HG02973 (cell line): ENCODE results near the gene SLC12A3.
"Not testable (repeated sequence)": the region's sequence is repeated elsewhere in the genome, so short reads cannot be mapped to it uniquely, and the experiment has no call there.

Source experiments
- ATAC-seq: cut with Tn5 transposase; IDR thresholded peaks from one replicate; pipeline ENCODE4 v1.9.1; 2021; ENCODE audit warnings: moderate library complexity; ENCODE audit not compliant: unreplicated experiment

The SLC12A3 gene

DNA sequence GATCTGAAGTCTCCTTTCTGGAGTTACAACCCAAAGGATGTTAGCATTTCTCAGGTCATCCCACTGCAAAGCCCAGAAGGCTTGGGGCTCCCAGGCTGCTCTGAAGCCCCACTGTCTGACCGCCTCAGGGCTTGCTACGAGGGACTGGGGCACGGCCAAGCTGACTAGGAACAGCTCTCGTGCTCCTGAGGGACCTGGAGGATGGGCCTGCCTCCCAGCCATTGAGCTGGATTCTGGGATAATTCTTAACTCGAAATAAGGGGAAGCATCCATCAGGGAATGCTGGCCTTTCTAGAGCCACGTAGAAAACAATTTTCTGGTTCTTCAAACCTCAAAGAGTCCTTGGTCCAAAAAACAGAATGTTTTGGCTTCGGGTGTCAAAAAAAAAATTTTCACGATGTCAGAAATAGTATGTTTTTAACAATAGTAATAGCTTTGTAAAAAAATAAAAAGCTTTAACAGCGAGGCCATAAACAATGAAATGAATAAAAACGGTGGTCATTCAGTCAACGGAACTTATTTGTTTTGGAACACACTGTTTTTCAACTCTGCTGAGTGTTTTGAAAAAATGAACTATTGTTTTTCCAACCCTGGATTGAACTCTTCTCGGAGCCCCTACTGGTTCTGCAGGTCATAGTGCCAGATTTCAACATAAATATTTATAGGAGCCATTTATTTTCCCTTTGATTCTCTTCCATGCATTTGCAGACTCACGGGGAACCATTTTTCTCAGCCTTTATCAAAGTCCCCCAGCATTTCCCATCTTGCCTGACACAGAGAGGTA lies 50.5 kb downstream of the SLC12A3 start:
- no peak for ATAC-seq

- ATAC-seq, result peak; percentile 69
Observed at GRCh38 chr16:56916571-56917403, 51.8 kb downstream of the SLC12A3 start.

GRCh38 chr16:56918467-56919012 lies 53.5 kb downstream of the SLC12A3 start:
- no peak for ATAC-seq

DNA sequence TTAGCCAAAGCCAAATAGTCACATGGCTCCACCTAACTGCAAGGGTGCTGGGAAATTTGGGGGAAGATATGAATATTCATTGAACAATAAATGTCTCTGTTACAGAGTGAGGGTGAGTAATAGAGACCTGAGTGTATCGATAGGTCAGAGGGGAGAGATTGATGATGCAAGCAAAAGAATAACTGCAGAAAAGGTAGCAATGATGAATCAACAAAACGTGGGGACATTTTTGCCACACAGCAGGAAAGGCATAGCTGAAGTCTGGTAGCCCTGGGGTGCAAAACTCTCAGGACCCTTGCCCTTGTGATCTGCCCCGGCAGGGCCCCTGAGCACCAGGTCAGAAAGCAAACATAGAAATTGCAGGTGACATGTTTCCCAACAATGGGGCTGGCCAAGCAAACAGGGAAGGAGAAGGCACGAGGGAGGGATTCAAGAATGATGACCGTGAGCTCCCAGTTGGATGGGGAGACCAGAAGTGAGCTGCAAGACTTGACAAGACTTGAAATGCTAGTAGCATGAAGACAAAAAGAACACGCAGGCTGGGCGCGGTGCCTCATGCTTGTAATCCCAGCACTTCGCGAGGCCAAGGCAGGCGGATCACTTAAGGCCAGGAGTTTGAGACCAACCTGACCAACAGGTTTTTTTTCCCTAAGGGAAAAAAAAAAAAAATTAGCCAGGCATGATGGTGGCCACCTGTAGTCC lies 54.2 kb downstream of the SLC12A3 start:
- ATAC-seq, result no peak

GRCh38 chr16:56921571-56921970 lies 56.6 kb downstream of the SLC12A3 start:
- no peak for ATAC-seq

DNA sequence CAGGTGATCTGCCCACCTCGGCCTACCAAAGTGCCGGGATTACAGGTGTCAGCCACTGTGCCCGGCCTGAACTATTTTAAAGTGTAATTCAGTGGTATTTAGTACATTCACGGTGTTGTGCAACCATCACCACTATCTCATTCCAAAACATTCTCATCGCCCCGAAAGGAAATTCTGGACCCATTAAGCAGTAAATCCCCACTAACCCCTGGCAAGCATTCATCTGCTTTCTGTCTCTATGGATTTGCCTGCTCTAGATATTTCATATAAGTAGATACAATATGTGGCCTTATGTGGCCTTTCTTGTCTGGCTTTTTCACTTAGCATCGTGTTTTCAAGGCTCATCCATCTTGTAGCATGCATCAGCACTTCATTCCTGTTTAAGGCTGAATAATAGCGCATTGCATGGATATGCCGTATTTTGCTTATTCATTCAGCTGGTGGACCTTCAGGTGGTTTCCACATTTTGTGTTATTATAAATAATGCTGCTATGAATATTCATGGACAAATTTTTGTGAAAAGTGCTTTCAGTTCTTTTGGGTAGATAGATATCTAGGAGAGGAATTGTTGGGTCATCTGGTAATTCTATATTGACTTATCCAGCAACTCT lies 58.6 kb downstream of the SLC12A3 start:
- no peak for ATAC-seq

- no peak for ATAC-seq
Observed at GRCh38 chr16:56927471-56927870, 62.5 kb downstream of the SLC12A3 start.

DNA sequence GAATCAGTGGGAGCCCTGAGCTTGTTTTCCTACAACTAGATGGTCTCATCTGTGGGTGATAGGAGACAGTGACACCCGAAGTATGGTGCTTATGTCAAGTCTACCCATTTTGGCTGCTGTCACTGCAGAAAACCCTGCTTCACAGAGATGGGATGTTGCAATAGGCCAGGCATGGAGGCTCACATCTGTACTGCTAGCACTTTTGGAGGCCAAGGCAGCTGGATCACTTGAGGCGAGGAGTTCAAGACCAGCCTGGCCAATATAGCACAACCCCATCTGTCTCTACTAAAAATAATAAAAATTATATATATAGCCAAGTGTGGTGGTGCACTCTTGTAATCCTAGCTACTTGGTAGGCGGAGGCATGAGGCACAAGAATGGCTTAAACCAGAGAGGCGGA lies 64.6 kb downstream of the SLC12A3 start:
- ATAC-seq, result no peak

- no peak for ATAC-seq
Observed at GRCh38 chr16:56930486-56931270, 65.7 kb downstream of the SLC12A3 start.

DNA sequence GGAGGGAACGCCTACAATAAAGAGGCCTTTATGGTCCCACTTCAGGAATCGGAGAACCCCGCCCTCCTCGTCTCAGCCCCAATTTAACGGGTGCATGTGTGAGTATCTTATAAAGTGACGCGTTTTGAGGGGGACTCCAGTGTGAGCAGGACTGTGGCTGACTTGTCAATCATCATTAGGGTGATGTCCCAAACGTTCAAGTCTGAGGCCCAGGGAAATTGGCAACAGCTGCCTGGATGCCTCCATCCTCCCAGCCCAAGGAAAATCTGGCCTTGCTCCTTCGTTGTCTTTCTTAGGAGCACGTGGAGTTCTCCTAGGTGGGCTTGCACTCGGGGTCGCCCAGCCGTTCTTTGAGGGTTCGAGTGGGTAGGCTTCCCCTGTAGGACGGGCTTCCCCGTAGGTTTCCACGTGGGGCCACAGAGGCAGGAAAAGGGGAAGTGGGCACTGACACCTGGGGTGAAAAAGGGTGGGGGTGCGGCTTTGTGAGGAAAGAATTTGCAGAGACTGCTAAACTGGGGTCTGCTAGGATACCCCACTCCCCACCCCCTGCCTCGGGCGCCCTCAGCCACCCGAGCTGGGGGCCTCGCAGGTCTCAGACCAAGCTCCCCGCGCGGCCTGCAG lies 66.4 kb downstream of the SLC12A3 start:
- peak; percentile 35 for ATAC-seq

GRCh38 chr16:56931892-56932720 lies 67.1 kb downstream of the SLC12A3 start, which contains the start of gene HERPUD1:
Gene HERPUD1, plus strand, starts transcription at chr16:56932142. Its CDS starts 103 bp downstream, at chr16:56932245.
- peak; percentile 83 for ATAC-seq

GRCh38 chr16:56932721-56933619 lies 68.0 kb downstream of the SLC12A3 start:
- ATAC-seq, result peak; percentile 9

DNA sequence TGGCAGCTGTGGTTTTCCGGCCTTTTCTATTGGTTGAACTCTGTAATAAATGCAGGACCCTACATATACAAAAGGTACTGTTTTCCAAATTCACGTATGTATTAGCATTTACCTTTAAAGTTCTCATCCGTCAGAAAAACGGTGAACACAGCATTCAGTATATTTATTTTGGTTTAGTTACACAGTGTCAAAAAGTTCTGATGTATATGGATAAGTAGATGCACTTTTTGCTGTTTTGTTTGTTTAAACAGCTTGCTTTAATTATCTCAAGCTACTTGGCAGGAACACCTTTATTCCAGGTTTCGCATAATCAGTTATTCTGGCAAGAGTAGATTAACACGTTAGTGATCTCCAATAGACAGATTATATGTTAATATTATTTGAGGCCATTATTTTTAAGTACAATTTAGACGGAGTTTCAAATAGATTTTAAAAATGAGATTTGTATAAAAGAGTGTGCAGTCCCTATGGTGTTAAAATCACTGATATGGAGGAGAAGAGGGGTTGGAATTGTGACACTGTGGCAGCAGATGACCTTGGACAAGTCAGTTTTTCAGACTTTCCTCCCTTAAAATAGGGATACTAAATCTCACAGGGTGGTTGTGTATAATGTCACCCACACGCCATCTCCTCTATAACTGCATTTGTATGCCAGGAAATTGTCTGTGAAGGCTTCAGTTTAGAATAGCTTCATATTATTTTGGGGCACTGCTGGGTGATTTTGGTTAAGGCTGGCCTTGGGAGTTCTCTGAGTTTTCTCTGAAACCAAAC lies 69.0 kb downstream of the SLC12A3 start:
- ATAC-seq, result no peak

DNA sequence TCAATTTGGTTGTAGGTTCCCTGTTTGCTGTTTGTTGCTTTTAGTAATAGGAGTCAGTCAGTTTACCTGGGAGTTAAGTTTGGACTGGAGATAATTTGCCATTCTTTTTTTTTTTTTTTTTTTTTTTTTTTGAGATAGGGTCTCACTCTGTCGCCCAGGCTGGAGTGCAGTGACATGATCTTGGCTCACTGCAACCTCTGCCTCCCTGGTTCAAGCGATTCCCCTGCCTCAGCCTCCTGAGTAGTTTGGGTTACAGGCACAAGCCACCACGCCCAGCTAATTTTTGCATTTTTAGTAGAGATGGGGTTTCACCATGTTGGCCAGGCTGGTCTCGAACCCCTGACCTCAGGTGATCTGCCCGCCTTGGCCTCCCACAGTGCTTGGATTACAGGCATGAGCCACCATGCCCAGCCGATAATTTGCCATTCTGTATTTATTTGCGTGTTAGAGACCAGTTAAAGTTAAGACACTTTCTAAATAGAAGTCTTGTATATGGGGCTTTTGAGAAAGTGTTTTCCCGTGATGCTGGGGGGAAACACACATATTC lies 69.7 kb downstream of the SLC12A3 start:
- not testable (repeated sequence) for ATAC-seq

DNA sequence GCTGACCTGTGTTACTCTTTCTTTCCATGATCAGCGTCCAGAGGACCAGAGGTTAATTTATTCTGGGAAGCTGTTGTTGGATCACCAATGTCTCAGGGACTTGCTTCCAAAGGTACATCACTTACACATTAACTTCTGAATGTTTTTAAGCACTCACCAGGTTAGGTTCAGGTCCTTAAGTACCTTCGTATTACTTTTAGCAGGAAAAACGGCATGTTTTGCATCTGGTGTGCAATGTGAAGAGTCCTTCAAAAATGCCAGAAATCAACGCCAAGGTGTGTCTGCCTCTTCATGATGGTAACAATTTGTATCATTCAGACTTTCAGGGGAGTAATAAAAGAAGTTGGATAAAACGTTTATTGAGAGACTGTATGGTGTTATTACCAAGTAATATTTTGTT lies 70.2 kb downstream of the SLC12A3 start:
- ATAC-seq, result no peak

- no peak for ATAC-seq
Observed at GRCh38 chr16:56936491-56936890, 71.5 kb downstream of the SLC12A3 start.

DNA sequence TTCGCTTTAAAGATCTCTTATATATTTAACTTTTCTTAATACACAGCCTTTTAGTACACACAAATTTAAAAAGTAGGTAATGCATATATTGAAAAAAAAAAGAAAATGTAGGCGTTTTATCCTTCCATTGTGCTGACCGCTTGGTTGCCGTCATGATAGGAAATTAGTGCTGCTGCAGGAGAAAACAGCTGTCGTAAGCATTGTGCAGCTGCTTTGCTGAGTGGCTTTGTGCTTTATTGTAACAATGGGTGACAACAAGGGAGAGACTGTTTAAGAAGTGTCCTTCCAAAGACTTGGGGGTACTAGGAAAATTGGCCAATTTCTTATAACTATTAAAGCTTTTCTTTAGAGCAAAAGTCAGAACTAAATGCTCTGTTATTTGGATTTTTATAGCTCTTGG lies 71.9 kb downstream of the SLC12A3 start:
- no peak for ATAC-seq
